Subcutaneous abdominal adipose tissue (tissue), 5 donors: ENCODE measurements around the gene HSPB6.

Source experiments
- H3K27ac ChIP-seq: one replicate; pipeline ENCODE4 v1.7.0; 2013; ENCODE audit warnings: low read depth, mild to moderate bottlenecking, inconsistent platforms, low read length, moderate library complexity
- H3K27me3 ChIP-seq, 5 donors: one replicate each; pipeline ENCODE4 v1.7.0; 2013; ENCODE audit warnings: low read length in 5 of 5, inconsistent platforms in 1 of 5; ENCODE audit not compliant: control insufficient read depth in 5 of 5, insufficient read depth in 4 of 5
- H3K36me3 ChIP-seq, 5 donors: one replicate each; pipeline ENCODE4 v1.7.0; 2013; ENCODE audit warnings: low read length in 5 of 5; ENCODE audit not compliant: control insufficient read depth in 5 of 5, insufficient read depth in 5 of 5
- H3K4me1 ChIP-seq, 5 donors: one replicate each; pipeline ENCODE4 v1.7.0; 2013; ENCODE audit warnings: low read length in 5 of 5, mild to moderate bottlenecking in 3 of 5, moderate library complexity in 1 of 5; ENCODE audit not compliant: control insufficient read depth in 5 of 5, insufficient read depth in 5 of 5
- H3K4me3 ChIP-seq, 5 donors: one replicate each; pipeline ENCODE4 v1.7.0; 2013; ENCODE audit warnings: low read length in 5 of 5, low read depth in 1 of 5
- H3K9ac ChIP-seq, 5 donors: one replicate each; pipeline ENCODE4 v1.7.0; 2013; ENCODE audit warnings: low read length in 5 of 5, mild to moderate bottlenecking in 4 of 5, moderate library complexity in 3 of 5
- H3K9me3 ChIP-seq, 5 donors: one replicate each; pipeline ENCODE4 v1.7.0; 2013; ENCODE audit warnings: low read length in 5 of 5; ENCODE audit not compliant: control insufficient read depth in 5 of 5
- donor health status: healthy.
- donor health status: healthy.
- donor health status: healthy.
- donor health status: healthy.
- donor health status: healthy.

Gene HSPB6

GRCh38 chr19:35731779-35732405, 24.9 kb downstream of the HSPB6 start:
- H3K9me3 ChIP-seq: no peaks in the 10 kb centered on the region
- H3K27ac ChIP-seq: no peak overlapping the region
- H3K27me3 ChIP-seq: no peaks in the 10 kb centered on the region
- no peak overlapping the region for H3K9ac ChIP-seq
- H3K4me3 ChIP-seq: no peak overlapping the region
- H3K4me1 ChIP-seq: no peaks in the 10 kb centered on the region
- peaks cover 0 to 96% (median 91%) of the 10 kb centered on the region in 5 donors for H3K36me3 ChIP-seq

GRCh38 chr19:35731353-35731752, 25.5 kb downstream of the HSPB6 start:
- peaks cover 0 to 96% (median 89%) of the 10 kb centered on the region in 5 donors for H3K36me3 ChIP-seq

GRCh38 chr19:35730326-35730725, 26.5 kb downstream of the HSPB6 start:
- Histone ChIP-seq H3K27ac (no peak overlapping the region), H3K27me3 (no peaks in the 10 kb centered on the region), H3K4me3 (no peak overlapping the region), H3K9me3 (no peaks in the 10 kb centered on the region), H3K4me1 (no peaks in the 10 kb centered on the region), H3K36me3 (peaks cover 0 to 98% (median 94%) of the 10 kb centered on the region in 5 donors), H3K9ac (no peak overlapping the region)

More at GRCh38 chr19:35731353-35731752, 25.5 kb downstream of the HSPB6 start:
- no peaks in the 10 kb centered on the region for H3K27me3 ChIP-seq
- H3K27ac ChIP-seq: no peak overlapping the region
- no peak overlapping the region for H3K4me3 ChIP-seq
- no peaks in the 10 kb centered on the region for H3K9me3 ChIP-seq
- H3K9ac ChIP-seq: no peak overlapping the region
- H3K4me1 ChIP-seq: no peaks in the 10 kb centered on the region

GRCh38 chr19:35729763-35730162, 27.1 kb downstream of the HSPB6 start:
- peaks cover 0 to 98% (median 94%) of the 10 kb centered on the region in 5 donors for H3K36me3 ChIP-seq

GRCh38 chr19:35729021-35729420, 27.8 kb downstream of the HSPB6 start:
- Histone ChIP-seq H3K27ac (no peak overlapping the region), H3K9me3 (no peaks in the 10 kb centered on the region), H3K4me1 (no peaks in the 10 kb centered on the region), H3K9ac (no peak overlapping the region), H3K27me3 (no peaks in the 10 kb centered on the region), H3K4me3 (no peak overlapping the region), H3K36me3 (peaks cover 0 to 98% (median 94%) of the 10 kb centered on the region in 5 donors)

More at GRCh38 chr19:35729763-35730162, 27.1 kb downstream of the HSPB6 start:
- H3K27ac ChIP-seq: no peak overlapping the region
- no peak overlapping the region for H3K4me3 ChIP-seq
- no peaks in the 10 kb centered on the region for H3K27me3 ChIP-seq
- H3K9me3 ChIP-seq: no peaks in the 10 kb centered on the region
- H3K9ac ChIP-seq: no peak overlapping the region
- no peaks in the 10 kb centered on the region for H3K4me1 ChIP-seq

- Histone ChIP-seq H3K27ac (no peak overlapping the region), H3K4me1 (no peaks in the 10 kb centered on the region), H3K9ac (no peak overlapping the region)
Observed at GRCh38 chr19:35727956-35728706, 28.7 kb downstream of the HSPB6 start.

GRCh38 chr19:35727053-35727955, 29.5 kb downstream of the HSPB6 start:
- no peaks in the 10 kb centered on the region for H3K4me1 ChIP-seq
- H3K27ac ChIP-seq: no peak overlapping the region
- H3K9me3 ChIP-seq: no peaks in the 10 kb centered on the region
- H3K36me3 ChIP-seq: peaks cover 0 to 100% (median 98%) of the 10 kb centered on the region in 5 donors
- H3K9ac ChIP-seq: no peak overlapping the region
- H3K4me3 ChIP-seq: no peak overlapping the region
- no peaks in the 10 kb centered on the region for H3K27me3 ChIP-seq

More at GRCh38 chr19:35727956-35728706, 28.7 kb downstream of the HSPB6 start:
- no peak overlapping the region for H3K4me3 ChIP-seq
- H3K9me3 ChIP-seq: no peaks in the 10 kb centered on the region
- H3K27me3 ChIP-seq: no peaks in the 10 kb centered on the region
- H3K36me3 ChIP-seq: peaks cover 0 to 99% (median 96%) of the 10 kb centered on the region in 5 donors

GRCh38 chr19:35725216-35725861, 31.5 kb downstream of the HSPB6 start:
- H3K4me1 ChIP-seq: no peaks in the 10 kb centered on the region
- no peaks in the 10 kb centered on the region for H3K27me3 ChIP-seq
- H3K9ac ChIP-seq: no peak overlapping the region
- H3K4me3 ChIP-seq: no peak overlapping the region
- peaks cover 0 to 97% (median 92%) of the 10 kb centered on the region in 5 donors for H3K36me3 ChIP-seq
- no peaks in the 10 kb centered on the region for H3K9me3 ChIP-seq
- no peak overlapping the region for H3K27ac ChIP-seq

GRCh38 chr19:35724560-35724959, 32.3 kb downstream of the HSPB6 start:
- H3K4me1 ChIP-seq: peaks cover 0 to 3% (median 1%) of the 10 kb centered on the region in 5 donors
- no peaks in the 10 kb centered on the region for H3K27me3 ChIP-seq
- H3K36me3 ChIP-seq: peaks cover 0 to 97% (median 89%) of the 10 kb centered on the region in 5 donors
- no peak overlapping the region for H3K27ac ChIP-seq
- H3K9ac ChIP-seq: no peak overlapping the region
- no peak overlapping the region for H3K4me3 ChIP-seq
- no peaks in the 10 kb centered on the region for H3K9me3 ChIP-seq
